HG03159 (cell line): ENCODE measurements around the gene SLMAP.
"Not testable (repeated sequence)": the region's sequence is repeated elsewhere in the genome, so short reads cannot be mapped to it uniquely, and the experiment has no call there.

ENCODE experiments used
- ATAC-seq: cut with Tn5 transposase; IDR thresholded peaks from one replicate; pipeline ENCODE4 v1.9.1; 2021; ENCODE audit warnings: mild to moderate bottlenecking, moderate library complexity; ENCODE audit not compliant: unreplicated experiment

The SLMAP gene

GRCh38 chr3:57792198-57792597, 36.1 kb downstream of the SLMAP start:
- ATAC-seq, result no peak

DNA sequence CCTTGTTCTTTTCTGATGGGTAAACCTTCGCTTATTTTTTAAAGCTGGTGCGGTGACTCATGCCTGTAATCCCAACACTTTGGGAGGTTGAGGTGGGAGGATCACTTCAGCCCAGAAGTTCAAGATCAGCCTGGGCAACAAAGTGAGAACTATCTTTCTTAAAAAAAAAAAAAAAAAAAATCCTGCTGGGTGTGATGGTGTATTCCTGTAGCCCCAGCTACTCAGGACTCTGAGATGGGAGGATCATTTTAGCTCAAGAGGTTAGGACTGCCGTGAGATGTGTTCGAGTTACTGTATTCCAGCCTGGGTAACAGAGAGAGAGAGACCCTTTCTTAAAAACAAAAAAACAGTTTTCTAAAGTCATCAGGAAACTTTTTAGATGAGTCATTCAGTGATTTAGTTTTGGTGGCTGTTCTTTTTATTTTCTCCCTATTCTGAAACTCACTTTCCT, 37.7 kb downstream of the SLMAP start:
- no peak for ATAC-seq

- ATAC-seq, result no peak
Measured at GRCh38 chr3:57794501-57794900, 38.4 kb downstream of the SLMAP start.

- no peak for ATAC-seq
Measured at GRCh38 chr3:57794951-57795350, 38.8 kb downstream of the SLMAP start.

GRCh38 chr3:57796261-57796660, 40.2 kb downstream of the SLMAP start:
- no peak for ATAC-seq

DNA sequence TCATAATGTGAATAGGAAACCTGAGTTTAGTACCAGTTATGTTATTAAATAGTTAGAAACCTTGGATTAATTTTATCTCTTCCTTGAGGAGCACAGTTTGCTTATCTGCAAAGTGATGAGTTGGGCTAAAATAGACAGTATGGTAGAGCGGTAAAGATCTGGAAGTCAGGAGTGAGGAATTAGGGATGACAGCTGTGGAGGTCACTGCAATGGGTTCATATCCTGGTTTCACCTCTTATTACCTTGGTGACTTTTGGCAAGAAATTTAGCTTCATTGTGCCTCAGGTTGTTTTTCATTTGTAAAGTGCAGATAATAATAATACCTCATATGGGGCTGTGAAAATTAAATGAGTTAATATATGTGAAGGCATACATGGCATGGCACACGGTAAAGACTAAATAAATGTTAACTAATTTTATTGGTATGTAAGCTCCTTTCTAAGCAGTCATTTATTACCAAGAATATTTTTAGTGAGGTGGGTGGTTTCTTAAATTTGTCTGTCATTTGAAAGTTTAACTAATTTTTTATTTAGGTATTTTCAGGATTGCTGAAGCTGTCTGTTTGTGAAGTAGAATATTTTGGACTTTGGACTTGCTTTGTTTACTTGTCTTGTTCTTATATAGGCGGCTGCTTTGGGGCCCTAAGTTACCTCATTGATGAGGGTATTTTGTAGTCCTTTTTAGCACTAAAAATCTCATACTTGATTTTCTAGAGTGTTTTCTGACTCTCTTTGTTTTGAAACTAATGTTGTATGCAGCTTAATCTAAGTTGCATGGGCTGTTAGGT, 41.8 kb downstream of the SLMAP start:
- no peak for ATAC-seq

DNA sequence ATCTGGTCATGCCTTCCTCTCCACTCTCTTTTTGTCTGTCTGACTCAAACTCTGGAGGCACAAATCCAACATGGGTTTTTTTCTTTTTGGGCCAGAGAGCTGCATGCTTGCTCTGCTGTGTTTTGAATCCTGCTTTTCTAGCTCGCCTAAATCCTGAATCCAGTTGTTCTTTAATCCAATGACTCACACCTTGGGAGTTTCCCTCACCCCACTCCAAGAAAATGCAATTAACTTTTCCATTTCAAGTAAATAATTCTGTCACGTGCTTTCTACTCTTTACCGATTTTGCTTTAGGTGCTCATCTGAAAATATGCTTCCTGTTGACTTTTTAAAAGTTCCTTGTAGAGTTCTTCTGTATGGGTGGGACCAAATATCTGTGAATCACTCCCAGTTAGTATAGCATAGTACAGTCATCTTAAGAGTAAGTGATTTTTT, 47.6 kb downstream of the SLMAP start:
- ATAC-seq, result no peak

DNA sequence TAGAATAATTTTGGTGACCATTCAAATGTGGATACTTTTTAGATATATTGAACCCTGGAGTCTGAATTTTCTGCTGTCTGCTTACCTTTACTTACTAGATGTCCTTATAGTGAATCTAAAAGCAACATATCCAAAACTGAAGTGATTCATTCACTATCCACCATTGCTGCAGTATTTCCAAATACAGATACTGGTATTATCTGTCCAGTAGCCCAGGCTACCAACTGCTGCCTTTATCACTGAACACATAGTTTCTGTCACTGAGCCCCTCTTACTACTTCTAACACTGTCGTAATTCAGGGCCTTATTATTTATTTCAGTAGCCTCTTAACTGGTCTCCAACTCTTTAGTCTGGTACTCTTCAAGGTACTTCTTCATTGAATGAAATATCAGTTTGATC, 49.2 kb downstream of the SLMAP start:
- no peak for ATAC-seq

GRCh38 chr3:57805674-57806073, 49.6 kb downstream of the SLMAP start:
- ATAC-seq, result no peak

DNA sequence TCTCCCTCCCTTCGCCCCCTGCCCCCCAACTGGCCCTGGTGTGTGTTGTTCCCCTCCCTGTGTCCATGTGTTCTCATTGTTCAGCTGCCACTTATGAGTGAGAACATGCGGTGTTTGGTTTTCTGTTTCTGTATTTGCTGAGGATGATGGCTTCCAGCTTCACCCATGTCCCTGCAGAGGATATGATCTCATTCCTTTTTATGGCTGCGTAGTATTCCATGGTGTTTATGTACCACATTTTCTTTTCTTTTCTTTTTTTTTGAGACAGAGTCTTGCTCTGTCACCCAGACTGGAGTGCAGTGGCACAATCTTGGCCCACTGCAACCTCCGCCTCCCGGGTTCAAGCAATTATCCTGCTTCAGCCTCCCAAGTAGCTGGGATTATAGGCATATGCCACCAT, 50.1 kb downstream of the SLMAP start:
- ATAC-seq, result not testable (repeated sequence)

DNA sequence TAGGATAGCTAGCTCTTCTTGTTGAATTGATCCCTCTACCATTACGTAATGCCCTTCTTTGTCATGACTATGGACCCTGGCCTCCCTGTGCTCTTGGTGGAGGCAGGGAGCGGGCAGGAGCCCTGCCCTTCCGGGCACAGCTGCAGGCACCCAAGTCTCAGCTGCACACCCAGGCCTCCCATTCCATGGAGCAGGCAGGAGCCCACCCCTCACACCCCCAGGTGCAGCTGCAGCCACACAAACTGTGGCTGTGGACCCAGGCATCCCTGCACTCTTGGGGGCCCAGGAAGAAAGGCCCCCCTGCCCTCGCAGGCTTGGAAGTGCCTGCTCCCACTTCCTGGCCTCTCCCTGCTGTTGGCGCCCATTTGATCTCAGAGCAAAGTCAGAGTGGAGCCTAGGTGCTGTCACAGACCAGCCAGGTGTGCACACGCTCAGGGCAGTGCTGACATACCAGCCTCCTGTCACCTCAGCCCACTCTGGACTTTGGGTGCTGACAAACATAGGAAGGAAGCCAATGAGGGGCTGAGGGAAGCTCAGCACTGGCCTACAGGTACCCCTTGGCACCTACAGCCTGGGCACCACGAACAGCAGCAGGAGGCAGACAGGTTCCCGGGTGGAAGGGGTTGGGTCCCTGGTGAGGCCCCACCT, 53.0 kb downstream of the SLMAP start:
- ATAC-seq, result no peak

DNA sequence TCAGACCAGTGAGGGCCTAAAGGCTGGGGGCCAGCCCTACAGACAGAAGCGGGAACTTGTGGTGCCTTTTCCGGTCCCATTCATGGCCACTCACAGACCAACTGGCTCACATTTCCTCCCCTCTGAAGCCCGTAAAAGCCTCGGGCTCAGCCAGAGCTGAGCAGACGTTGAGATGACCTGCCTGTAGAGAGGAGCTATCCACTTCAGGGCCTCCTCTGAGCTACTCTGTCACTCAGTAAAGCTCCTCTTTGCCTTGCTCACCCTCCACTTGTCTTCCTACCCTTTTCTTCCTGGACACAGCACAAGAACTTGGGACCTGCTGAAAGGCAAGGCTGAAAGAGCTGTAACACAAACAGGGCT, 53.5 kb downstream of the SLMAP start:
- ATAC-seq, result no peak

GRCh38 chr3:57810048-57810447, 53.9 kb downstream of the SLMAP start:
- ATAC-seq, result no peak

GRCh38 chr3:57810471-57811137, 54.5 kb downstream of the SLMAP start:
- ATAC-seq, result no peak

GRCh38 chr3:57815036-57815435, 58.9 kb downstream of the SLMAP start:
- no peak for ATAC-seq

DNA sequence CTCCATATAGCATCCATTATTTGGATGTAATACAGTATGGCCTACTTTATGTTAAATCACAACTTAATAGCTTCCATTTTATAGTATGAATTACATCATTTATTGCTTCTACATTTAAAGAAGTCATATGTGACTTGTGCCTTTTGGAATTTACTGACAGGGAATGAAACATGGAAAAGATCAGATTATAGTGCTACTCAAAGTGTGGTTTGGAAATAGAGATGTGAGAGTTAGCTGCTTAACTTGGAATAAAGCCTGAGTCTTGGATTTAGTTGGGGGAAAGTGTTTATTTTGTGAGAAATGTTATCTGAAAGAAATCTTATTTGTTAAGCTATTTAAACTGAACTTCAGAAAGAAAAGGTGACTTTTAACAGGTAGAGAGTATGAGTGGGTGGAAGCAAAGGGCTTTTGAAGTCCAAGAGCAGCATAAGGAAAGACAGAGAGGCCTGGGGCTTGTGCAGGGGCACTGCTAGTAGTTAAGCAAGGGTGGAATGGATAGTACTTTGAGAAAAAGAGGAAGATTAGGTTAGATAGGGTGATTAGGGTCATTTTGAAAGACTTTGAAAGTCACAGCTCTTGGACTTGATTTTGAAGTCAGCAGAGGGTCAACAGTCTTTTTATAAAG, 60.5 kb downstream of the SLMAP start:
- no peak for ATAC-seq

GRCh38 chr3:57818772-57819171, 62.7 kb downstream of the SLMAP start:
- no peak for ATAC-seq

- ATAC-seq, result no peak
Measured at GRCh38 chr3:57820479-57820878, 64.4 kb downstream of the SLMAP start.

- ATAC-seq, result no peak
Measured at GRCh38 chr3:57821765-57822164, 65.7 kb downstream of the SLMAP start.

- ATAC-seq, result no peak
Measured at GRCh38 chr3:57822686-57823085, 66.6 kb downstream of the SLMAP start.

DNA sequence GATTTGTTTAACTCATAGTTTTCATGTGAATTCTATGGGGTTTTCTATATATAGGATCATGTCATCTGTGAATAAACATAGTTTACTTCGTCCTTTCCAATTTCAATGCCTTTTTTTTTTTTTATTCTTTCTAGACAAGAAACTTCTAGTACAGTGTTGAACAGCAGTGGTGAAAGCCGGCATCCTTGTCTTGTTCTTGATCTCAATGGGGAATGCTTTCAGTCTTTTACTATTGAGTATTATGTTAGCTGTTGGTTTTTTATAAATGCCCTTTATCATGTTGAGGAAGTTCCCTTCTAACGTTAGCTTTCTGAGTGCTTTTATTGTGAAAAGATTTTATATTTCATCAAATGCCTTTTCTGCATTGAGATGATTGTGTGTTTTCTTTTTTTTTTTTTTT, 69.0 kb downstream of the SLMAP start:
- no peak for ATAC-seq
